Muscle layer of colon (tissue), 2 donors: Measurements from ENCODE around the gene GOLGA6C.
"Not testable (repeated sequence)": the region's sequence is repeated elsewhere in the genome, so short reads cannot be mapped to it uniquely, and the experiment has no call there.

Source experiments
- H3K27ac ChIP-seq: one replicate; pipeline ENCODE4 v1.7.0; 2013; ENCODE audit warnings: low read depth, mild to moderate bottlenecking, low read length, moderate library complexity
- H3K27me3 ChIP-seq, 2 donors: one replicate each; pipeline ENCODE4 v1.7.0; 2013; ENCODE audit warnings: low read length in 2 of 2, mild to moderate bottlenecking in 2 of 2; ENCODE audit not compliant: insufficient read depth in 2 of 2, control insufficient read depth in 1 of 2
- H3K36me3 ChIP-seq: one replicate; pipeline ENCODE4 v1.7.0; 2013; ENCODE audit warnings: mild to moderate bottlenecking, low read length; ENCODE audit not compliant: insufficient read depth
- H3K4me1 ChIP-seq: one replicate; pipeline ENCODE4 v1.7.0; 2013; ENCODE audit warnings: mild to moderate bottlenecking, low read length; ENCODE audit not compliant: insufficient read depth
- H3K4me3 ChIP-seq, 2 donors: one replicate each; pipeline ENCODE4 v1.7.0; 2013; ENCODE audit warnings: low read length in 2 of 2, low read depth in 1 of 2, mild to moderate bottlenecking in 1 of 2, moderate library complexity in 1 of 2
- H3K9ac ChIP-seq: one replicate; pipeline ENCODE4 v1.7.0; 2013; ENCODE audit warnings: low read length
- H3K9me3 ChIP-seq: one replicate; pipeline ENCODE4 v1.7.0; 2013; ENCODE audit warnings: mild to moderate bottlenecking, low read length
- donor health status: abdominal sarcoma.
- donor health status: Adenocarcinoma of cecum.

GOLGA6C gene

GRCh38 chr15:75235760-75236729 is 22.1 kb upstream of the GOLGA6C start:
- H3K27me3 ChIP-seq, result peaks cover 0 to 20% of the 10 kb centered on the region in 2 donors
- H3K36me3 ChIP-seq, result no peaks in the 10 kb centered on the region
- no peak overlapping the region for H3K9ac ChIP-seq
- H3K9me3 ChIP-seq, result no peaks in the 10 kb centered on the region
- no peak overlapping the region for H3K4me3 ChIP-seq
- no peaks in the 10 kb centered on the region for H3K4me1 ChIP-seq
- no peak overlapping the region for H3K27ac ChIP-seq

GRCh38 chr15:75237316-75237982 is 20.7 kb upstream of the GOLGA6C start:
- Histone ChIP-seq H3K4me1 (no peaks in the 10 kb centered on the region), H3K27ac (no peak overlapping the region), H3K9ac (no peak overlapping the region), H3K9me3 (no peaks in the 10 kb centered on the region), H3K4me3 (no peak overlapping the region), H3K27me3 (peaks cover 0 to 20% of the 10 kb centered on the region in 2 donors), H3K36me3 (no peaks in the 10 kb centered on the region)

GRCh38 chr15:75238150-75238549 is 20.0 kb upstream of the GOLGA6C start:
- Histone ChIP-seq H3K9ac (no peak overlapping the region), H3K9me3 (no peaks in the 10 kb centered on the region), H3K4me1 (no peaks in the 10 kb centered on the region), H3K36me3 (no peaks in the 10 kb centered on the region), H3K27ac (no peak overlapping the region), H3K27me3 (peaks cover 0 to 16% of the 10 kb centered on the region in 2 donors), H3K4me3 (no peak overlapping the region)

GRCh38 chr15:75245741-75246140 is 12.4 kb upstream of the GOLGA6C start:
- H3K9ac ChIP-seq, H3K27ac ChIP-seq, H3K4me3 ChIP-seq, H3K9me3 ChIP-seq, H3K27me3 ChIP-seq, H3K4me1 ChIP-seq, H3K36me3 ChIP-seq: not testable (repeated sequence)

- H3K27me3 ChIP-seq, H3K36me3 ChIP-seq, H3K4me1 ChIP-seq, H3K27ac ChIP-seq, H3K9ac ChIP-seq, H3K4me3 ChIP-seq, H3K9me3 ChIP-seq: not testable (repeated sequence)
These were observed 9.1 kb upstream of the GOLGA6C start for GRCh38 chr15:75248991-75249390.

DNA sequence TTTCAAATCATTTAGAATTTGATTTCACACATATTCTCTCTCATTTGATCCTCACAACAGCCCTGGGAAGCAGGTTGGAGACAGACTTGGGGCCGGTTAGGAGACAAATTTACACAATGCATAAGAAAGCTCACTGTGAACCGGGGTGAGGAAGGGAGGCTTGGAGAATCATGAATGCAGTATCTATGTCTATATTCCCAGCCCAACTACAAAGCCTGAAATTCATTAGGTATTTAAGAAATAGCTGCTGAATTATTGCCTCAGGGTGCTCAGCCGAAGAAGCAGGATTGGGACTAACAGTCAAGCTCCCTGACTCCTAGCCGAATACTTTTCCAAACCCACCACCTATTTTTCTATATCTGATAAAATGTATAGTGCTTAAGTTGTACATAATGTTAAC is 8.4 kb upstream of the GOLGA6C start:
- no peaks in the 10 kb centered on the region for H3K36me3 ChIP-seq
- no peaks in the 10 kb centered on the region for H3K9me3 ChIP-seq
- no peak overlapping the region for H3K4me3 ChIP-seq
- H3K9ac ChIP-seq, result no peak overlapping the region
- H3K4me1 ChIP-seq, result no peaks in the 10 kb centered on the region
- no peak overlapping the region for H3K27ac ChIP-seq
- H3K27me3 ChIP-seq, result peaks cover 0 to 7% of the 10 kb centered on the region in 2 donors

DNA sequence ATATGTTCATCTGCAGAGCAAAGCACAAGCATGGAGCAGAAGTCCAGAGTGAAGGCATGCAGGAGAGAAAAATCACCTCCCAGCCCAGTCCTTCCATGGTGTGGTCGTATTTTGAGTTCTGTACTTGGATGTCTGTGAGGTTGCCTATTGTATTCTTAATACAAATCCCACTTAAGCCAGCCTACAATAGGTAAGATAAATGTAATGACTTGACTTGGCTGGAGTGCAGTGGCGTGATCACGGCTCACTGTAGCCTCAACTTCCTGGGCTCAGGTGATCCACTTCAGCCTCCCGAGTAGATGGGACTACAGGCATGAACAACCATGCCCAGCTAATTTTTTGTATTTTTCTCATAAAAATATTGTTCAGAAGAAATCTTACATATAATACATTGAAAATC is 6.8 kb upstream of the GOLGA6C start:
- not testable (repeated sequence) for H3K9me3 ChIP-seq, H3K9ac ChIP-seq, H3K4me3 ChIP-seq, H3K27ac ChIP-seq, H3K36me3 ChIP-seq, H3K27me3 ChIP-seq, H3K4me1 ChIP-seq

DNA sequence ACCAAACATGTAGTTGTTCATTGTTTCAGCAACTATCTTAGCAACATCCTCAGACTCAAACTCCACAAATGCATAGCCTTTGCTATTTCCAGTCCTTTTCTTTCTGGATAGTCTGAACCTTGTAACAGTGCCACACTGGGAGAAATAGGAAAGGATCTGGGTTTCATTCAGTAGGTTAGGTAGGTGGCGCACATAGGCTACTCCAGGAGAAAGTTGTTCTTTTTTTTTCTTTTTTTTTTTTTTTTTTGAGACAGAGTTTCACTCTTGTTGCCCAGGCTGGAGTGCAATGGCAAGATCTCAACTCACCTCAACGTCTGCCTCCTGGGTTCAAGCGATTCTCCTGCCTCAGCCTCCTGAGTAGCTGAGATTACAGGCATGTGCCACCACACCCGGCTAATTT is 5.8 kb upstream of the GOLGA6C start:
- not testable (repeated sequence) for H3K4me1 ChIP-seq, H3K4me3 ChIP-seq, H3K9ac ChIP-seq, H3K9me3 ChIP-seq, H3K27me3 ChIP-seq, H3K27ac ChIP-seq, H3K36me3 ChIP-seq

DNA sequence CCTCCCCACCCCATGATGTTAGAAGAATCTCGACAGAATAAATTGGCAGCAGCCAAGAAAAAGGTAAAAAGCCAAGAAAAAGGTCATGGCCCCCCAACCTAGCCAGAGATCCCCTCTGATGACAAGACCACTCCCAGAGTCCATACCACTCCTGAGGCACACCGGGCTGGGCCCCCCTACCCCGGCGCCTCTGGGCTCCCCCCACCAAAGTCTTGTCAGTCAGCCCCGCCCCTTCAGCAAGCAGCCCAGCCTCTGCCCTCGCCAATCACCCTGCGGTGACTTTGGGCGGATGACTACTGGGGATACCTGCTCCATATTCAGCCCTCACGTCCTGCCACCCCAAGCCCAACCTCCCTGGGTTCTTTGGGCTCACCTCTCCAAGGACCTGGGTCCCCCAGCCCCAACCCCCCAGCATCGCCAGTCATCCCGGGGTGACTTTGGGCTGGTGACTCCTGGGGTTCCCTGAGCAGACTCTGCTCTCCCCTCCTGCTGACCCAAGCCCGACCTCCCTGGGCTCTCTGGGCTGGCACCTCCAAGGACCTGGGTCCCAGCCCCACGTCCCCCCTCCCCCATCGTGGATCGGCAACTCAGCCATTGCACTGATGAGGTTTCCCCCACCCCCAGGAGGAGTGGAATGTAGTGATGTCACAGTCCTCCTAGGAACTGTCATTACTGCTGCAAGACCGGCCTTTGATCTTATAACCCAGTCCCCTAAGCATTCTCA is 648 bp downstream of the GOLGA6C start:
- not testable (repeated sequence) for H3K36me3 ChIP-seq, H3K27me3 ChIP-seq, H3K9me3 ChIP-seq, H3K4me3 ChIP-seq, H3K9ac ChIP-seq, H3K27ac ChIP-seq, H3K4me1 ChIP-seq

DNA sequence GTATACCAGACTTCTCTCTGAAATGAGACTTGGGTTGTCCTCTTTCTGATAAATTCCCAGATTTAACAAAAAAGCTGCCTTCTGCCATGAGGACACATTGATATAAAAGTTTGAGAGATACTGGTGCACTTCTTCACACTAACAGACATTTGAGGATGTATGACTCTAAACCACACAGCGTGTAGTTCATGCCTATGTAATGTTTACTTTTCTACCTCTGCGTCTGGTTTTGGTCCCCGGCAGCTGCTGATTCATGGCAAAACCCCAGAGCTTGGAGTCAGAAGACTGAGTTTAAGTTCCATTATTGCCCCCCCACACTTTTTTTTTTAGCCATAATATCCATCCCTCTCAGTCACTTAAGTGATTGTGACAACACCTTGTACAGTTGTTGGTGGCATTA is 1.7 kb downstream of the GOLGA6C start:
- not testable (repeated sequence) for H3K27ac ChIP-seq, H3K9ac ChIP-seq

DNA sequence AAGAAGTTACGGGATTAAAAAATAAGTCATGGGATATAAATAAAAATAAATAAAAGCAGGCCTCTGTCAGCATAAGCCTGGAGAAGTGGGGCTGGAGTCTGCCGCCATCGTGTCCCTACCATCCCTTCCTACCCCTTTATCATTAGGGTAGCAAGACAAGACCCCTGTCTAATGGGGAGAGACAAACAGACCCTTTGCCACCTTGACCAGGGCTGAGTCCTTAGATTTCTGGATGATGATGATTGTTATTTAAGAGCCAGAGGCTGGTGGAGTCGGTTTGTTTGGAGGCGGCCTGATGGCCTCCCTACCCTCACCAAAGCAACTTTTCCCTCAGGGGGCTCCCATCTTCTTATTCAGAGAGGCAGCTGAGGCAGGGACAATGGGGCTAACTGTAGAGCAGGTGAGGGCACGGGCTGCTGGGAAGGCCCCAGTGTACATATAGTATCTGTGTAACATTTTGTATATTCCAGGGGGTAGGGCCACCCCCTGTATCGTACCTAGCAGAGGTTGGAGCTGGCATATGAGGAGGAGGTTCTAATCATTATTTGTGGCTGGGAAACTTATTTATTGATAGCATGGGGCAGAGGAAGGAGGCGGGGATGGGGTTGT is 15.7 kb downstream of the GOLGA6C start:
- H3K27ac ChIP-seq, H3K4me3 ChIP-seq, H3K4me1 ChIP-seq, H3K27me3 ChIP-seq, H3K36me3 ChIP-seq, H3K9ac ChIP-seq, H3K9me3 ChIP-seq: not testable (repeated sequence)

More for the DNA sequence above, 1.7 kb downstream of the GOLGA6C start:
- H3K9me3 ChIP-seq, H3K4me1 ChIP-seq, H3K36me3 ChIP-seq, H3K27me3 ChIP-seq, H3K4me3 ChIP-seq: not testable (repeated sequence)
